ENCODE data around the gene GPRIN1. TPM values are rescaled to one million over a fixed set of nuclear protein-coding genes. Genes with fewer than 3 reads are reported as not detected.

The GPRIN1 gene
- total and polyA plus RNA-seq, 2 donors (not counting 1 experiment from before 2014, with no cell fraction given) = 0.72 to 2.1 TPM

DNA sequence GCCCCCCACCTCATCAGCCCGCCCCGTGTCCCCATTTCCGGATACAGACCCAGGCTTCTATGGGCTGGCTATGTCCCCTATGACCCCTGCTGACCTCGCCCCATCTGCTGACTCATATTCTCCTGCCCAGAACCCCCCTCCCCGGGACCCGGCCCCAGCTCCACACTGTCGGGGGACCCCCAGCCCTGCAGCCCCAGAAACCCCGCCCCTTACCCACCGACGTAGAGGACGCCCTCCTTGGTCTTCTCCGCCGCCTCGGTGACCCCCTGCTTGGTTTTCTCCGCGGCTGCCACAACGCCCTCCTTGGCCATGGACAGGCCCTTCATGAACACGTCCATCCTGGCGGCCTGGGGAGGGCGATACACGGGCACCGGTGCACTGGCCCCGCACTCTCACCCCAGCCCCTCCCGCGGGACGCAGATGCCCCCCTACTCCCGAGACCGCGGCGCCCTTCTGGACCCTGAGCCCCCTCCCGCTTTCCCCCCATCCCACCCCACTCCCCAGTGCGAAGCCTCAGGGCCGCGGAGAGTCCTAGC lies 19.4 kb upstream of the GPRIN1 start:
- H2AFZ ChIP-seq (ENCODE audit: insufficient read depth, low read depth, low read length, poor library complexity, severe bottlenecking) = peak overlapping the region; percentile 73
- no peaks in the 10 kb centered on the region for H3K36me3 ChIP-seq (replicated peaks in 1 of 2; ENCODE audit: control extremely low read depth in 1 of 2, control insufficient read depth in 1 of 2, extremely low read depth in 1 of 2, insufficient read depth in 2 of 2, low read length in 1 of 2)
- Mint-ChIP-seq H3K27me3 (peaks cover 34% of the 10 kb centered on the region), H3K4me3 (peak overlapping the region; percentile 86), H3K27ac (no peak overlapping the region), H3K9me3 (ENCODE audit: insufficient read depth) (no peaks in the 10 kb centered on the region), H3K4me1 (peaks cover 58% of the 10 kb centered on the region)
- peak overlapping the region; percentile 68 for H3K9ac ChIP-seq (ENCODE audit: low read length)
- ChIA-PET POLR2A (interaction anchor here (1.4 to 1.6 kb wide), 2 partner anchors 18 to 92 kb away, joined by 3 to 12 read pairs; partner anchors contain the start of genes RNF44 and TSPAN17), CTCF (interaction anchor here (0.9 to 2.9 kb wide), 5 partner anchors 8 to 213 kb away, joined by 3 to 21 read pairs (median 3); partner anchors contain the start of gene CLTB)
- peaks cover 0 to 39% (median 21%) of the 10 kb centered on the region in 4 experiments for H3K27me3 ChIP-seq (replicated peaks in 1 of 4; ENCODE audit: control extremely low read depth in 1 of 4, control insufficient read depth in 3 of 4, insufficient read depth in 4 of 4, low read length in 3 of 4)
- H3K79me2 ChIP-seq (ENCODE audit: control insufficient read depth, insufficient read depth, low read length) = no peaks in the 10 kb centered on the region
- H3K4me3 ChIP-seq (ENCODE audit: control extremely low read depth in 1 of 5, extremely low read depth in 1 of 5, insufficient read depth in 1 of 5, low read depth in 2 of 5, low read length in 4 of 5) = peak overlapping the region in 4 of 5 experiments; percentile 31 to 69 (median 51)
- peaks cover 0 to 9% (median 0%) of the 10 kb centered on the region in 3 donors for H3K9me3 ChIP-seq (ENCODE audit: control extremely low read depth in 1 of 3, control insufficient read depth in 2 of 3, insufficient read depth in 1 of 3, low read length in 2 of 3)
- H3K4me2 ChIP-seq (replicated peaks; ENCODE audit: low read depth, low read length, poor library complexity, severe bottlenecking) = peak overlapping the region; percentile 100
- no peak overlapping the region for H3K27ac ChIP-seq (ENCODE audit: low read length in 2 of 2)
- intact Hi-C loops (cut with micrococcal nuclease) = no loop called here
- TF ChIP-seq EZH2 (IDR thresholded peaks at IDR 0.05; ENCODE audit: borderline replicate concordance, insufficient read depth, low read depth, low read length, poor library complexity, severe bottlenecking) = no peak
- TF ChIP-seq, protein P1, sequence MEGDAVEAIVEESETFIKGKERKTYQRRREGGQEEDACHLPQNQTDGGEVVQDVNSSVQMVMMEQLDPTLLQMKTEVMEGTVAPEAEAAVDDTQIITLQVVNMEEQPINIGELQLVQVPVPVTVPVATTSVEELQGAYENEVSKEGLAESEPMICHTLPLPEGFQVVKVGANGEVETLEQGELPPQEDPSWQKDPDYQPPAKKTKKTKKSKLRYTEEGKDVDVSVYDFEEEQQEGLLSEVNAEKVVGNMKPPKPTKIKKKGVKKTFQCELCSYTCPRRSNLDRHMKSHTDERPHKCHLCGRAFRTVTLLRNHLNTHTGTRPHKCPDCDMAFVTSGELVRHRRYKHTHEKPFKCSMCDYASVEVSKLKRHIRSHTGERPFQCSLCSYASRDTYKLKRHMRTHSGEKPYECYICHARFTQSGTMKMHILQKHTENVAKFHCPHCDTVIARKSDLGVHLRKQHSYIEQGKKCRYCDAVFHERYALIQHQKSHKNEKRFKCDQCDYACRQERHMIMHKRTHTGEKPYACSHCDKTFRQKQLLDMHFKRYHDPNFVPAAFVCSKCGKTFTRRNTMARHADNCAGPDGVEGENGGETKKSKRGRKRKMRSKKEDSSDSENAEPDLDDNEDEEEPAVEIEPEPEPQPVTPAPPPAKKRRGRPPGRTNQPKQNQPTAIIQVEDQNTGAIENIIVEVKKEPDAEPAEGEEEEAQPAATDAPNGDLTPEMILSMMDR (IDR thresholded peaks at IDR 0.05) = no peak
- no peak for ATAC-seq (ENCODE audit: low read depth)
- DNase-seq = no peak
- WGBS (ENCODE audit: insufficient coverage) = 14% methylated on average over 33 of the region's 34 CpGs
- H3K4me1 ChIP-seq (ENCODE audit: control insufficient read depth in 2 of 2, insufficient read depth in 2 of 2, low read length in 2 of 2) = peaks cover 50 to 58% of the 10 kb centered on the region in 2 donors
- H4K20me1 ChIP-seq (ENCODE audit: control insufficient read depth, insufficient read depth, low read length, poor library complexity, severe bottlenecking) = no peaks in the 10 kb centered on the region

Measured in B cell (primary cell).